Skeletal muscle tissue (tissue), 4 donors: ENCODE data around the gene ENPP5. TPM values are rescaled to one million over a fixed set of nuclear protein-coding genes. Genes with fewer than 3 reads are reported as not detected.

Source experiments
- H3K27ac ChIP-seq: one replicate; pipeline ENCODE4 v1.7.0; 2013; ENCODE audit warnings: mild to moderate bottlenecking, low read depth, low read length, inconsistent platforms
- H3K27me3 ChIP-seq, 3 donors: one replicate each; pipeline ENCODE4 v1.7.0; 2013; ENCODE audit warnings: low read length in 3 of 3; ENCODE audit not compliant: control insufficient read depth in 3 of 3, insufficient read depth in 3 of 3
- H3K36me3 ChIP-seq, 3 donors: one replicate each; pipeline ENCODE4 v1.7.0; 2013; ENCODE audit warnings: low read length in 3 of 3; ENCODE audit not compliant: control insufficient read depth in 3 of 3, insufficient read depth in 3 of 3
- H3K4me1 ChIP-seq, 3 donors: one replicate each; pipeline ENCODE4 v1.7.0; 2013; ENCODE audit warnings: low read length in 3 of 3, mild to moderate bottlenecking in 3 of 3; ENCODE audit not compliant: control insufficient read depth in 3 of 3, insufficient read depth in 3 of 3
- H3K4me3 ChIP-seq, 3 donors: one replicate each; pipeline ENCODE4 v1.7.0; 2013; ENCODE audit warnings: low read length in 3 of 3
- H3K9ac ChIP-seq, 3 donors: one replicate each; pipeline ENCODE4 v1.7.0; 2013; ENCODE audit warnings: low read length in 3 of 3, mild to moderate bottlenecking in 3 of 3, moderate library complexity in 2 of 3, low read depth in 1 of 3
- H3K9me3 ChIP-seq, 3 donors: one replicate each; pipeline ENCODE4 v1.7.0; 2013; ENCODE audit warnings: low read length in 3 of 3; ENCODE audit not compliant: control insufficient read depth in 3 of 3
- total RNA-seq: library from RNA; depleted of rRNA; stranded (reverse); fragments of >200 nt; gene quantifications from one replicate; pipeline ENCODE4 v1.2.3, GENCODE V29; 2014
- donor health status: Osteomylitis.

The ENPP5 gene
- total RNA-seq, 1 donor from 2014 or later = 3.7 TPM

GRCh38 chr6:46208303-46208702, 37.5 kb upstream of the ENPP5 start:
- Histone ChIP-seq H3K27ac (no peak overlapping the region), H3K9ac (no peak overlapping the region), H3K4me3 (no peak overlapping the region), H3K36me3 (no peaks in the 10 kb centered on the region), H3K27me3 (no peaks in the 10 kb centered on the region), H3K4me1 (peaks cover 0 to 2% (median 2%) of the 10 kb centered on the region in 3 donors), H3K9me3 (no peaks in the 10 kb centered on the region)

GRCh38 chr6:46207174-46207573, 36.4 kb upstream of the ENPP5 start:
- H3K36me3 ChIP-seq = no peaks in the 10 kb centered on the region
- no peaks in the 10 kb centered on the region for H3K27me3 ChIP-seq
- H3K9me3 ChIP-seq = peaks cover 0 to 2% (median 0%) of the 10 kb centered on the region in 3 donors
- H3K4me1 ChIP-seq = peaks cover 0 to 2% (median 2%) of the 10 kb centered on the region in 3 donors
- peak overlapping the region in 1 of 3 donors; percentile 55 for H3K9ac ChIP-seq
- no peak overlapping the region for H3K4me3 ChIP-seq
- H3K27ac ChIP-seq = no peak overlapping the region

- H3K4me3 ChIP-seq = no peak overlapping the region
- peaks cover 0 to 2% (median 2%) of the 10 kb centered on the region in 3 donors for H3K4me1 ChIP-seq
- no peaks in the 10 kb centered on the region for H3K36me3 ChIP-seq
- H3K9me3 ChIP-seq = peaks cover 0 to 2% (median 0%) of the 10 kb centered on the region in 3 donors
- no peak overlapping the region for H3K9ac ChIP-seq
- H3K27me3 ChIP-seq = no peaks in the 10 kb centered on the region
- no peak overlapping the region for H3K27ac ChIP-seq
Observed at GRCh38 chr6:46204880-46205650, 34.3 kb upstream of the ENPP5 start.

GRCh38 chr6:46203391-46204177, 32.8 kb upstream of the ENPP5 start:
- H3K27me3 ChIP-seq = no peaks in the 10 kb centered on the region
- H3K4me3 ChIP-seq = no peak overlapping the region
- H3K9ac ChIP-seq = no peak overlapping the region
- H3K36me3 ChIP-seq = no peaks in the 10 kb centered on the region
- no peak overlapping the region for H3K27ac ChIP-seq
- H3K4me1 ChIP-seq = peaks cover 0 to 2% (median 2%) of the 10 kb centered on the region in 3 donors
- H3K9me3 ChIP-seq = peaks cover 0 to 2% (median 0%) of the 10 kb centered on the region in 3 donors

GRCh38 chr6:46201702-46202101, 30.9 kb upstream of the ENPP5 start:
- Histone ChIP-seq H3K4me1 (peaks cover 0 to 2% (median 0%) of the 10 kb centered on the region in 3 donors), H3K36me3 (no peaks in the 10 kb centered on the region), H3K4me3 (no peak overlapping the region), H3K27me3 (no peaks in the 10 kb centered on the region), H3K9me3 (peaks cover 0 to 2% (median 0%) of the 10 kb centered on the region in 3 donors), H3K27ac (no peak overlapping the region), H3K9ac (no peak overlapping the region)

- no peak overlapping the region for H3K4me3 ChIP-seq
- no peaks in the 10 kb centered on the region for H3K27me3 ChIP-seq
- H3K9ac ChIP-seq = no peak overlapping the region
- no peaks in the 10 kb centered on the region for H3K36me3 ChIP-seq
- no peak overlapping the region for H3K27ac ChIP-seq
- peaks cover 0 to 2% (median 0%) of the 10 kb centered on the region in 3 donors for H3K9me3 ChIP-seq
- peaks cover 0 to 2% (median 0%) of the 10 kb centered on the region in 3 donors for H3K4me1 ChIP-seq
Observed at GRCh38 chr6:46199387-46199786, 28.6 kb upstream of the ENPP5 start.

- H3K4me3 ChIP-seq = no peak overlapping the region
- no peak overlapping the region for H3K9ac ChIP-seq
- H3K36me3 ChIP-seq = no peaks in the 10 kb centered on the region
- peaks cover 0 to 5% (median 4%) of the 10 kb centered on the region in 3 donors for H3K4me1 ChIP-seq
- no peaks in the 10 kb centered on the region for H3K27me3 ChIP-seq
- no peak overlapping the region for H3K27ac ChIP-seq
- no peaks in the 10 kb centered on the region for H3K9me3 ChIP-seq
Observed at GRCh38 chr6:46191961-46192360, 21.2 kb upstream of the ENPP5 start.

GRCh38 chr6:46190889-46191288, 20.1 kb upstream of the ENPP5 start:
- Histone ChIP-seq H3K36me3 (no peaks in the 10 kb centered on the region), H3K4me3 (peak overlapping the region in 2 of 3 donors; percentile 13 to 30), H3K9ac (no peak overlapping the region), H3K27ac (no peak overlapping the region), H3K4me1 (peaks cover 0 to 5% (median 4%) of the 10 kb centered on the region in 3 donors), H3K9me3 (no peaks in the 10 kb centered on the region), H3K27me3 (no peaks in the 10 kb centered on the region)

- Histone ChIP-seq H3K4me1 (peaks cover 0 to 5% (median 4%) of the 10 kb centered on the region in 3 donors), H3K27me3 (no peaks in the 10 kb centered on the region), H3K4me3 (no peak overlapping the region), H3K9me3 (no peaks in the 10 kb centered on the region), H3K36me3 (no peaks in the 10 kb centered on the region), H3K27ac (no peak overlapping the region), H3K9ac (no peak overlapping the region)
Observed at GRCh38 chr6:46189726-46190125, 18.9 kb upstream of the ENPP5 start.

- H3K27me3 ChIP-seq = no peaks in the 10 kb centered on the region
- peaks cover 0 to 5% (median 4%) of the 10 kb centered on the region in 3 donors for H3K4me1 ChIP-seq
- H3K36me3 ChIP-seq = no peaks in the 10 kb centered on the region
Observed at GRCh38 chr6:46186583-46186982, 15.8 kb upstream of the ENPP5 start.

More at GRCh38 chr6:46186583-46186982, 15.8 kb upstream of the ENPP5 start:
- Histone ChIP-seq H3K4me3 (no peak overlapping the region), H3K9me3 (no peaks in the 10 kb centered on the region), H3K9ac (no peak overlapping the region), H3K27ac (no peak overlapping the region)
